Pancreas (tissue), 10 donors: ENCODE measurements around the gene ASTN2. TPM values are rescaled to one million over a fixed set of nuclear protein-coding genes. Genes with fewer than 3 reads are reported as not detected.

Source experiments
- ATAC-seq, 4 donors: fragments of 200-7000 bp; cut with Tn5 transposase; one replicate each; pipeline versions ENCODE4 v1.8.0 to v1.9.1; 2020; ENCODE audit warnings: mild to moderate bottlenecking in 4 of 4, moderate library complexity in 4 of 4
- DNase-seq, 6 donors: peaks; one replicate each; pipeline ENCODE4 v3.0.0-alpha.2; 2020
- FAIRE-seq: peaks from 2 replicates; lab custom pipeline; 2012; peaks lifted over from hg19 to GRCh38; lab: Jason Lieb, UNC
- H3K27ac ChIP-seq, 4 donors: fragments of 200-600 bp; sonication (generic); 1 replicate in 3 of 4; 2 replicates in 1 of 4; pipeline versions ENCODE4 v1.5.0 to v1.8.0; 2020
- H3K27me3 ChIP-seq, 4 donors: fragments of 200-600 bp; one replicate each; pipeline ENCODE4 v1.8.0; 2021
- H3K36me3 ChIP-seq, 3 donors: fragments of 200-600 bp; sonication (generic) in 1 of 3; one replicate each; pipeline versions ENCODE4 v1.5.0 to v1.8.0; 2020 to 2021
- H3K4me1 ChIP-seq, 3 donors: fragments of 200-600 bp; one replicate each; pipeline ENCODE4 v1.8.0; 2021
- H3K4me3 ChIP-seq, 4 donors: fragments of 200-600 bp; sonication (generic) in 2 of 4; one replicate each; pipeline versions ENCODE4 v1.5.0 to v1.8.0; 2020 to 2021
- H3K9me3 ChIP-seq, 4 donors: fragments of 200-600 bp; one replicate each; pipeline ENCODE4 v1.8.0; 2021
- CTCF ChIP-seq, 4 donors: fragments of 200-600 bp; sonication (generic) in 3 of 4; IDR thresholded peaks; one replicate each; pipeline versions ENCODE4 v1.5.0 to v1.8.0; 2021; ENCODE audit warnings: antibody characterized with exemption in 4 of 4
- WGBS, 2 donors: extraction: QIAGEN DNeasy Blood & Tissue Kit; methylation state at CpG; one replicate each; pipeline ENCODE4 v1.1.7; 2013; 5-methylcytosine and 5-hydroxymethylcytosine counted together
- intact Hi-C, 3 donors: fragments of 100-400 bp; cut with DNase I; formaldehyde crosslinking; loops; one replicate each; pipeline versions ENCODE4 v1.11.1 to v1.14.2; 2022
- polyA plus RNA-seq, 2 donors: library from polyadenylated mRNA; stranded (reverse); fragments of 200-250 nt; gene quantifications; one replicate each; pipeline ENCODE4 v1.2.3, GENCODE V29; 2013
- total RNA-seq, 6 donors: library from RNA; stranded (reverse); fragmentation: NEBNext Ultra II Directional in 4 of 6; extraction: Animal tissue kit (Norgen Biotek cat#: 25700) in 4 of 6; gene quantifications; one replicate each; pipeline versions ENCODE4 v1.2.1 to v1.2.4, GENCODE V29; 2021 to 2023
- donor health status: healthy with polysubstance abuse.
- donor health status: DM: no; HTN: no; CAD: no; lungs with moderate emphysema.
- donor health status: DM: no; HTN: no; CAD: no.
- donor health status: control.
- donor health status: control.
- donor health status: Bipolar disorder and iron deficiency.
- donor health status: DM: yes; HTN: yes; CAD: no.
- donor health status: DM: no; HTN: no; CAD: no.
- donor health status: DM: no; HTN: no; CAD: no.
- donor health status: DM: yes; HTN: yes; CAD: no.

The ASTN2 gene
- total and polyA plus RNA-seq, 8 donors: 1.3 to 11.9 (median 6.7) TPM

GRCh38 chr9:117104716-117105495 lies 310.0 kb downstream of the ASTN2 start:
- no peaks in the 10 kb centered on the region for H3K9me3 ChIP-seq
- no peak overlapping the region for H3K27ac ChIP-seq
- no peaks in the 10 kb centered on the region for H3K36me3 ChIP-seq
- no peak overlapping the region for H3K4me3 ChIP-seq
- TF ChIP-seq CTCF (IDR thresholded peaks at IDR 0.05): no peak
- no peaks in the 10 kb centered on the region for H3K27me3 ChIP-seq
- no peak for DNase-seq
- 77 to 79% methylated on average over 8 of the region's 8 CpGs for WGBS, 2 donors
- ATAC-seq: no peak
- H3K4me1 ChIP-seq: no peaks in the 10 kb centered on the region
- intact Hi-C loops: no loop called here
- FAIRE-seq: no peak

GRCh38 chr9:117104206-117104605 lies 310.7 kb downstream of the ASTN2 start:
- ATAC-seq (no peak), FAIRE-seq (no peak), DNase-seq (no peak)
- 97 to 98% methylated on average over 1 of the region's 1 CpG for WGBS, 2 donors
- Histone ChIP-seq H3K9me3 (no peaks in the 10 kb centered on the region), H3K36me3 (no peaks in the 10 kb centered on the region), H3K27ac (no peak overlapping the region), H3K4me1 (no peaks in the 10 kb centered on the region), H3K4me3 (no peak overlapping the region), H3K27me3 (no peaks in the 10 kb centered on the region)
- intact Hi-C loops: no loop called here
- no peak for TF ChIP-seq CTCF (IDR thresholded peaks at IDR 0.05)

GRCh38 chr9:117103438-117104110 lies 311.3 kb downstream of the ASTN2 start:
- FAIRE-seq: no peak
- H3K27ac ChIP-seq: no peak overlapping the region

DNA sequence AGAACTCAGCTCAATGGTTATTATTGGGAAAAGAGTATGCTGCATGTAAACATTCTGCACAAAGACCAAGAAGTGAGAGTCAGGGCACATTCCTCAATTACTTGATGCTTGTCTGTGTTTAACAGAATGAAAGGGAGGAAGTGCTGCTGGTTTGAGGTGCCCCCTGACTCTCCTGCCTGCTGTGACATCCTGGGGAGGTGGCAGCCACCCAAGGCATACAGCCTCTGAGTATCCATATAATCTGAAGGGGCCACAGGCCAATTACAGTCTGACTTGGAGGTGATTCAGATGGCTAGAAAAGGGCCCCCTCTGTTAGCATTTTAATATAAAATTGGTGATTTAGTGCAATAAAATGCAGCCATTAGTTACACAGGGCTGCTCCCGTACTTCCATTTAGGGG lies 313.8 kb downstream of the ASTN2 start:
- intact Hi-C loops: no loop called here
- WGBS, 2 donors: 89 to 92% methylated on average over 1 of the region's 1 CpG
- Histone ChIP-seq H3K27me3 (no peaks in the 10 kb centered on the region), H3K27ac (no peak overlapping the region), H3K36me3 (no peaks in the 10 kb centered on the region), H3K4me3 (no peak overlapping the region), H3K4me1 (no peaks in the 10 kb centered on the region), H3K9me3 (no peaks in the 10 kb centered on the region)
- FAIRE-seq (no peak), DNase-seq (no peak), ATAC-seq (no peak)
- no peak for TF ChIP-seq CTCF (IDR thresholded peaks at IDR 0.05)

More at GRCh38 chr9:117103438-117104110, 311.3 kb downstream of the ASTN2 start:
- ATAC-seq (no peak), DNase-seq (no peak)
- TF ChIP-seq CTCF (IDR thresholded peaks at IDR 0.05): no peak
- Histone ChIP-seq H3K4me3 (no peak overlapping the region), H3K9me3 (no peaks in the 10 kb centered on the region), H3K4me1 (no peaks in the 10 kb centered on the region), H3K36me3 (no peaks in the 10 kb centered on the region), H3K27me3 (no peaks in the 10 kb centered on the region)
- intact Hi-C loops: no loop called here
- 67 to 72% methylated on average over 3 of the region's 3 CpGs for WGBS, 2 donors

DNA sequence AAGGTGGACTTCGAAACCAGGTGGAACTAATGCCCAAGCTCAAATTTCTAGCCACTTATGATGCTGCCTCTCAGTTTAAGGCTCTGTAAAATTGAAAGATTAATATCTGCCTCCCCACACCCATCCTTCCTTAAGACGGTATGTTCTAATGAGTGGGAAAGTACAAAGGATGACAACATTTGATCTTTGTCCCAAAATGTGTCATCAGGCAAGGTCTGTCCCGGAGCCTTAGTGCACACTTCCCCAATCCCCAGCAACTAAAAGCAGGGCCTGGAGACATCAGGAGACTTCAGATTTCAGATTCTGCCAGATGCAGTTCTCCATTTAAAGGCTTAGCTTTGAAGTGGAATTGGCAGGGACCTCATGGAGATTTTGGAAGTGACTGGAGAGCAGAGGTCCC lies 316.5 kb downstream of the ASTN2 start:
- intact Hi-C loops: no loop called here
- no peaks in the 10 kb centered on the region for H3K36me3 ChIP-seq
- FAIRE-seq: no peak
- H3K9me3 ChIP-seq: no peaks in the 10 kb centered on the region
- no peaks in the 10 kb centered on the region for H3K27me3 ChIP-seq
- no peak overlapping the region for H3K4me3 ChIP-seq
- DNase-seq: no peak
- no peaks in the 10 kb centered on the region for H3K4me1 ChIP-seq
- TF ChIP-seq CTCF (IDR thresholded peaks at IDR 0.05): no peak
- no peak for ATAC-seq
- 67 to 82% methylated on average over 3 of the region's 3 CpGs for WGBS, 2 donors
- no peak overlapping the region for H3K27ac ChIP-seq
